H1 (cell line): ENCODE measurements around the gene MUC4. TPM values are rescaled to one million over a fixed set of nuclear protein-coding genes. Genes with fewer than 3 reads are reported as not detected.

ENCODE experiments used
- CTCF ChIA-PET: fragments of 300-600 bp; sonication (Branson Sonifier 250); formaldehyde crosslinking; loops from one replicate; lab custom pipeline; 2021; ENCODE audit not compliant: partially characterized antibody; lab: Charles Lee
- POLR2A ChIA-PET: fragments of 300-600 bp; sonication (Branson Sonifier 250); formaldehyde crosslinking; loops from one replicate; lab custom pipeline; 2021; ENCODE audit warnings: inconsistent platforms; ENCODE audit not compliant: partially characterized antibody; lab: Charles Lee
- DNase-seq, 2 experiments: peaks; one replicate each; pipeline versions ENCODE4 v3.0.0 to v3.0.0-alpha.2; 2010 to 2022; ENCODE audit warnings: low spot score in 2 of 2, low read depth in 1 of 2, mixed read lengths in 1 of 2
- FAIRE-seq: peaks from 2 replicates; lab custom pipeline; 2011; peaks lifted over from hg19 to GRCh38; lab: Jason Lieb, UNC
- H2AFZ ChIP-seq: 2 replicates; pipeline ENCODE4 v1.8.1; 2012; ENCODE audit warnings: low read length, inconsistent platforms
- H2AK5ac ChIP-seq: 2 replicates; pipeline ENCODE4 v1.6.1; 2013; ENCODE audit warnings: low read depth, low read length
- H2BK120ac ChIP-seq: replicated peaks from 2 replicates; pipeline ENCODE3; 2013; ENCODE audit warnings: low read depth, low read length, inconsistent platforms
- H2BK12ac ChIP-seq: 2 replicates; pipeline ENCODE4 v1.6.1; 2013; ENCODE audit warnings: low read depth, low read length
- H2BK15ac ChIP-seq: 2 replicates; pipeline ENCODE4 v1.6.1; 2013; ENCODE audit warnings: low read length
- H2BK20ac ChIP-seq: 2 replicates; pipeline ENCODE4 v1.6.1; 2013; ENCODE audit warnings: low read length
- H2BK5ac ChIP-seq: 2 replicates; pipeline ENCODE4 v1.6.1; 2013; ENCODE audit warnings: low read depth, low read length
- H3K14ac ChIP-seq: 2 replicates; pipeline ENCODE4 v1.6.1; 2013; ENCODE audit warnings: inconsistent platforms; ENCODE audit not compliant: insufficient read length
- H3K18ac ChIP-seq: 2 replicates; pipeline ENCODE4 v1.6.1; 2013; ENCODE audit warnings: low read length; ENCODE audit errors: extremely low read depth
- H3K23ac ChIP-seq: 2 replicates; pipeline ENCODE4 v1.6.1; 2013; ENCODE audit warnings: inconsistent platforms; ENCODE audit not compliant: insufficient read length
- H3K23me2 ChIP-seq: 2 replicates; pipeline ENCODE4 v1.6.1; 2013; ENCODE audit warnings: low read depth, low read length
- H3K27ac ChIP-seq: 2 replicates; pipeline ENCODE4 v1.6.1; 2011; ENCODE audit warnings: low read depth, low read length, inconsistent platforms
- H3K27me3 ChIP-seq, 4 experiments: replicated peaks in 1 of 4; 1 replicate in 1 of 4; 2 replicates in 3 of 4; pipeline versions ENCODE4 v1.6.1 to v1.8.1; 2011 to 2013; ENCODE audit warnings: low read length in 3 of 4, mild to moderate bottlenecking in 3 of 4, inconsistent platforms in 2 of 4, mixed read lengths in 2 of 4, moderate library complexity in 1 of 4; ENCODE audit not compliant: control insufficient read depth in 3 of 4, insufficient read depth in 3 of 4; ENCODE audit errors: extremely low read depth in 1 of 4
- H3K36me3 ChIP-seq, 4 experiments: 2 replicates each; pipeline versions ENCODE4 v1.6.1 to v1.8.1; 2011 to 2013; ENCODE audit warnings: mild to moderate bottlenecking in 4 of 4, low read length in 3 of 4, moderate library complexity in 2 of 4, control low read depth in 1 of 4, inconsistent platforms in 1 of 4; ENCODE audit not compliant: insufficient read depth in 4 of 4, control insufficient read depth in 2 of 4
- H3K4ac ChIP-seq: replicated peaks from 2 replicates; pipeline ENCODE3; 2013; ENCODE audit warnings: low read length, low read depth, mixed read lengths, inconsistent platforms; ENCODE audit not compliant: insufficient read length
- H3K4me1 ChIP-seq, 4 experiments: replicated peaks in 1 of 4; 1 replicate in 1 of 4; 2 replicates in 3 of 4; pipeline versions ENCODE4 v1.6.1 to v1.8.1; 2011 to 2013; ENCODE audit warnings: low read length in 3 of 4, inconsistent platforms in 2 of 4, mixed read lengths in 1 of 4; ENCODE audit not compliant: insufficient read depth in 4 of 4, control insufficient read depth in 3 of 4
- H3K4me2 ChIP-seq, 2 experiments: 2 replicates each; pipeline versions ENCODE4 v1.6.1 to v1.8.1; 2011 to 2013; ENCODE audit warnings: low read depth in 2 of 2, low read length in 2 of 2, control low read depth in 1 of 2, inconsistent platforms in 1 of 2, mild to moderate bottlenecking in 1 of 2; ENCODE audit not compliant: insufficient read depth in 1 of 2
- H3K4me3 ChIP-seq, 4 experiments: fragments of 200-600, 300-600 bp in 1 of 4; sonication (generic), shearing (Covaris generic), sonication (Bioruptor Twin) in 1 of 4; 2 replicates each; pipeline versions ENCODE4 v1.5.1 to v1.8.1; 2011 to 2016; ENCODE audit warnings: low read length in 4 of 4, low read depth in 3 of 4, control low read depth in 2 of 4, inconsistent platforms in 2 of 4, mild to moderate bottlenecking in 2 of 4, mixed read lengths in 1 of 4, moderate library complexity in 1 of 4; ENCODE audit not compliant: insufficient read depth in 2 of 4; ENCODE audit errors: extremely low read depth in 1 of 4
- H3K56ac ChIP-seq: replicated peaks from 2 replicates; pipeline ENCODE3; 2013; ENCODE audit warnings: low read depth, mild to moderate bottlenecking, mixed read lengths, low read length, inconsistent platforms; ENCODE audit not compliant: insufficient read length
- H3K79me1 ChIP-seq: 2 replicates; pipeline ENCODE4 v1.6.1; 2013; ENCODE audit warnings: low read depth, low read length, control low read depth
- H3K79me2 ChIP-seq, 2 experiments: 2 replicates each; pipeline versions ENCODE4 v1.6.1 to v1.8.1; 2012 to 2013; ENCODE audit warnings: low read length in 2 of 2, mild to moderate bottlenecking in 2 of 2, inconsistent platforms in 1 of 2; ENCODE audit not compliant: insufficient read depth in 2 of 2, control insufficient read depth in 1 of 2
- H3K9ac ChIP-seq, 4 experiments: replicated peaks in 1 of 4; 1 replicate in 1 of 4; 2 replicates in 3 of 4; pipeline versions ENCODE4 v1.6.1 to v1.8.1; 2011 to 2013; ENCODE audit warnings: low read depth in 3 of 4, low read length in 3 of 4, control low read depth in 2 of 4, mild to moderate bottlenecking in 2 of 4, moderate library complexity in 2 of 4, inconsistent platforms in 1 of 4; ENCODE audit errors: extremely low read depth in 1 of 4
- H3K9me3 ChIP-seq, 2 experiments: 2 replicates each; pipeline versions ENCODE4 v1.6.1 to v1.8.1; 2012 to 2013; ENCODE audit warnings: mild to moderate bottlenecking in 2 of 2, moderate library complexity in 2 of 2, control low read depth in 1 of 2, inconsistent platforms in 1 of 2, low read depth in 1 of 2, low read length in 1 of 2, mixed read lengths in 1 of 2; ENCODE audit not compliant: insufficient read depth in 2 of 2
- H4K20me1 ChIP-seq, 2 experiments: replicated peaks in 1 of 2; 2 replicates each; pipeline versions ENCODE3 to v1.8.1; 2011 to 2013; ENCODE audit warnings: inconsistent platforms in 2 of 2, low read length in 2 of 2, mild to moderate bottlenecking in 1 of 2; ENCODE audit not compliant: insufficient read depth in 2 of 2, control insufficient read depth in 1 of 2
- H4K5ac ChIP-seq: 2 replicates; pipeline ENCODE4 v1.6.1; 2013; ENCODE audit warnings: low read length, low read depth, mixed read lengths, inconsistent platforms; ENCODE audit not compliant: insufficient read length
- H4K8ac ChIP-seq: 2 replicates; pipeline ENCODE4 v1.8.0; 2013; ENCODE audit warnings: mild to moderate bottlenecking, moderate library complexity, low read length, inconsistent platforms; ENCODE audit not compliant: insufficient read depth; ENCODE audit errors: extremely low read depth
- H4K91ac ChIP-seq: replicated peaks from 2 replicates; pipeline ENCODE3; 2013; ENCODE audit warnings: low read length, mixed read lengths, inconsistent platforms; ENCODE audit not compliant: insufficient read length
- GTF2F1 ChIP-seq: IDR thresholded peaks from 2 replicates; pipeline ENCODE4 v1.6.1; 2012; ENCODE audit warnings: low read depth, low read length, improper control_type of control experiment, borderline replicate concordance
- SIN3A ChIP-seq, 2 experiments: IDR thresholded peaks in 1 of 2; conservative IDR thresholded peaks in 1 of 2; 2 replicates each; pipeline ENCODE4 v1.6.1; 2011 to 2012; ENCODE audit warnings: low read length in 2 of 2, improper control_type of control experiment in 1 of 2, low read depth in 1 of 2, mild to moderate bottlenecking in 1 of 2
- SP2 ChIP-seq: IDR thresholded peaks from 2 replicates; pipeline ENCODE4 v1.6.1; 2012; ENCODE audit warnings: mild to moderate bottlenecking, low read length, inconsistent platforms
- SRF ChIP-seq: IDR thresholded peaks from 2 replicates; pipeline ENCODE4 v1.6.1; 2011; ENCODE audit warnings: mild to moderate bottlenecking, low read depth, low read length, moderate library complexity
- TEAD4 ChIP-seq: IDR thresholded peaks from 2 replicates; pipeline ENCODE4 v1.6.1; 2012; ENCODE audit warnings: low read depth, low read length, inconsistent platforms, mixed read lengths
- YY1 ChIP-seq: IDR thresholded peaks from 2 replicates; pipeline ENCODE4 v1.6.1; 2011; ENCODE audit warnings: low read depth, mild to moderate bottlenecking, low read length
- WGBS, 2 experiments: shearing (Covaris generic) in 1 of 2; methylation state at CpG; one replicate each; pipeline versions ENCODE4 v1.1.6 to v1.1.7; 2013 to 2015; ENCODE audit warnings: low lambda C conversion rate in 2 of 2, mixed read lengths in 2 of 2, inconsistent platforms in 1 of 2, low coverage in 1 of 2, missing lambda C conversion rate in 1 of 2; ENCODE audit not compliant: insufficient replicate concordance in 2 of 2, insufficient coverage in 1 of 2, insufficient read length in 1 of 2; ENCODE audit errors: extremely low coverage in 1 of 2, missing lambda C conversion rate in 1 of 2; 5-methylcytosine and 5-hydroxymethylcytosine counted together
- polyA plus RNA-seq, 7 experiments: library from polyadenylated mRNA; depleted of rRNA in 3 of 7; stranded (reverse) in 5 of 7; unstranded in 2 of 7; fragments of >200 nt in 5 of 7; fragments of 200-250 nt in 2 of 7; gene quantifications; 1 replicate in 5 of 7; 2 replicates in 1 of 7; 4 replicates in 1 of 7; pipeline versions ENCODE4 v1.2.1 to v1.2.3, GENCODE V29; 2011 to 2013; ENCODE audit warnings: missing spikeins in 2 of 7, mixed read lengths in 2 of 7
- total RNA-seq: library from RNA; stranded (reverse); fragmentation: NEBNext Ultra II Directional; extraction: Animal tissue kit (Norgen Biotek cat#: 25700); gene quantifications from 2 replicates; pipeline ENCODE4 v1.2.1, GENCODE V29; 2021

Gene MUC4
- total and polyA plus RNA-seq, 2 of the 8 experiments (the other 6 are each of a cell fraction or from before 2014, with no cell fraction given): 0.89 to 2.0 TPM

- 87% methylated on average over 8 of the region's 8 CpGs; no CpG with 5 or more reads in 1 of the 2 experiments for WGBS, 2 experiments
- FAIRE-seq (no peak), DNase-seq (no peak)
- TF ChIP-seq SRF (no peak), YY1 (no peak), GTF2F1 (no peak), SIN3A (conservative IDR thresholded peaks at IDR 0.05 in 1 of 2, IDR thresholded peaks at IDR 0.05 in 1 of 2; ENCODE audit: low read depth in 1 of 2, low read length in 2 of 2) (no peak), TEAD4 (no peak), SP2 (no peak)
Observed at GRCh38 chr3:195794708-195795107, 17.0 kb downstream of the MUC4 start.

More at GRCh38 chr3:195794708-195795107, 17.0 kb downstream of the MUC4 start:
- Histone ChIP-seq H3K79me1 (no peaks in the 10 kb centered on the region), H4K8ac (no peak overlapping the region), H4K91ac (no peak overlapping the region), H3K23ac (no peak overlapping the region), H3K4ac (no peak overlapping the region), H2BK12ac (no peak overlapping the region), H4K20me1 (no peaks in the 10 kb centered on the region), H3K56ac (no peak overlapping the region), H3K14ac (no peak overlapping the region), H3K4me1 (no peaks in the 10 kb centered on the region), H3K4me2 (no peak overlapping the region), H2AK5ac (no peak overlapping the region), H3K36me3 (no peaks in the 10 kb centered on the region), H3K27ac (no peak overlapping the region), H2BK20ac (no peak overlapping the region), H4K5ac (no peak overlapping the region), H3K23me2 (no peaks in the 10 kb centered on the region), H3K4me3 (no peak overlapping the region), H2BK120ac (no peak overlapping the region), H2BK15ac (no peak overlapping the region), H3K79me2 (no peaks in the 10 kb centered on the region), H3K27me3 (no peaks in the 10 kb centered on the region), H2AFZ (peak overlapping the region; percentile 28; the same call in 1 of the 2 replicates), H3K9ac (no peak overlapping the region), H3K9me3 (0 out of 4 replicates have a peak, but pooled peaks cover 0 to 3% of the 10 kb centered on the region in 2 experiments), H3K18ac (no peak overlapping the region), H2BK5ac (no peak overlapping the region)
- ChIA-PET CTCF (interaction anchor here (0.7 to 6.6 kb wide), 3 partner anchors 13 to 57 kb away, joined by 3 to 39 read pairs (median 4); no protein-coding TSS in a partner anchor), POLR2A (interaction anchor here (2.0 kb wide), 1 partner anchor 11 kb away, joined by 6 read pairs; no protein-coding TSS in a partner anchor)
